Skeletal muscle tissue (tissue), 4 donors: Measurements from ENCODE around the gene WNT7B. TPM values are rescaled to one million over a fixed set of nuclear protein-coding genes. Genes with fewer than 3 reads are reported as not detected.

Experiments used
- H3K27ac ChIP-seq: one replicate; pipeline ENCODE4 v1.7.0; 2013; ENCODE audit warnings: mild to moderate bottlenecking, low read depth, low read length, inconsistent platforms
- H3K27me3 ChIP-seq, 3 donors: one replicate each; pipeline ENCODE4 v1.7.0; 2013; ENCODE audit warnings: low read length in 3 of 3; ENCODE audit not compliant: control insufficient read depth in 3 of 3, insufficient read depth in 3 of 3
- H3K36me3 ChIP-seq, 3 donors: one replicate each; pipeline ENCODE4 v1.7.0; 2013; ENCODE audit warnings: low read length in 3 of 3; ENCODE audit not compliant: control insufficient read depth in 3 of 3, insufficient read depth in 3 of 3
- H3K4me1 ChIP-seq, 3 donors: one replicate each; pipeline ENCODE4 v1.7.0; 2013; ENCODE audit warnings: low read length in 3 of 3, mild to moderate bottlenecking in 3 of 3; ENCODE audit not compliant: control insufficient read depth in 3 of 3, insufficient read depth in 3 of 3
- H3K4me3 ChIP-seq, 3 donors: one replicate each; pipeline ENCODE4 v1.7.0; 2013; ENCODE audit warnings: low read length in 3 of 3
- H3K9ac ChIP-seq, 3 donors: one replicate each; pipeline ENCODE4 v1.7.0; 2013; ENCODE audit warnings: low read length in 3 of 3, mild to moderate bottlenecking in 3 of 3, moderate library complexity in 2 of 3, low read depth in 1 of 3
- H3K9me3 ChIP-seq, 3 donors: one replicate each; pipeline ENCODE4 v1.7.0; 2013; ENCODE audit warnings: low read length in 3 of 3; ENCODE audit not compliant: control insufficient read depth in 3 of 3
- total RNA-seq: library from RNA; depleted of rRNA; stranded (reverse); fragments of >200 nt; gene quantifications from one replicate; pipeline ENCODE4 v1.2.3, GENCODE V29; 2014
- donor health status: Osteomylitis.

Gene WNT7B
- total RNA-seq, 1 donor from 2014 or later: not detected

GRCh38 chr22:45984316-45984916 is 7.5 kb upstream of the WNT7B start:
- peaks cover 0 to 7% (median 6%) of the 10 kb centered on the region in 3 donors for H3K9me3 ChIP-seq

GRCh38 chr22:45983797-45984196 is 6.8 kb upstream of the WNT7B start:
- H3K4me3 ChIP-seq: no peak overlapping the region
- peaks cover 8 to 26% (median 13%) of the 10 kb centered on the region in 3 donors for H3K27me3 ChIP-seq
- no peak overlapping the region for H3K27ac ChIP-seq
- H3K9ac ChIP-seq: no peak overlapping the region
- H3K4me1 ChIP-seq: peaks cover 4 to 6% (median 5%) of the 10 kb centered on the region in 3 donors
- H3K36me3 ChIP-seq: no peaks in the 10 kb centered on the region
- peaks cover 0 to 7% (median 6%) of the 10 kb centered on the region in 3 donors for H3K9me3 ChIP-seq

More at GRCh38 chr22:45984316-45984916, 7.5 kb upstream of the WNT7B start:
- H3K9ac ChIP-seq: no peak overlapping the region
- peaks cover 0 to under 1% (median 0%) of the 10 kb centered on the region in 3 donors for H3K4me1 ChIP-seq
- no peak overlapping the region for H3K27ac ChIP-seq
- H3K4me3 ChIP-seq: no peak overlapping the region
- no peaks in the 10 kb centered on the region for H3K36me3 ChIP-seq
- H3K27me3 ChIP-seq: peaks cover 2 to 21% (median 10%) of the 10 kb centered on the region in 3 donors

GRCh38 chr22:45980761-45981160 is 3.8 kb upstream of the WNT7B start:
- H3K9me3 ChIP-seq: peaks cover 0 to 6% (median 4%) of the 10 kb centered on the region in 3 donors
- no peak overlapping the region for H3K4me3 ChIP-seq
- no peaks in the 10 kb centered on the region for H3K36me3 ChIP-seq
- peaks cover 27 to 46% (median 28%) of the 10 kb centered on the region in 3 donors for H3K27me3 ChIP-seq
- no peak overlapping the region for H3K27ac ChIP-seq
- peaks cover 16 to 19% (median 17%) of the 10 kb centered on the region in 3 donors for H3K4me1 ChIP-seq
- no peak overlapping the region for H3K9ac ChIP-seq

DNA sequence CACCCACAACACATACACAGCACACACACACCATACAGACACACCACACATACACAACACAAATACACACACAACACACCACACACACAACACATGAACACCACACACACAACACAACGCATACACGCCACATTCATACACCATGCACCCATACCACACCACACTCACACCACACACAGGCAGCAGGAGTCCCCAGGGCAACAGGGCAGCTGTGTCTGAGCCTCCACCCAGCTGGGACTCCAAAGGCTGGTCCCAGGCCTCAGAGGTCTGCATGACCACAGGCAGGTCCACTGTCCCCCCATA is 3.3 kb upstream of the WNT7B start:
- peaks cover 16 to 23% (median 17%) of the 10 kb centered on the region in 3 donors for H3K4me1 ChIP-seq
- peaks cover 0 to 5% (median 0%) of the 10 kb centered on the region in 3 donors for H3K9me3 ChIP-seq
- H3K27me3 ChIP-seq: peaks cover 33 to 48% (median 33%) of the 10 kb centered on the region in 3 donors
- H3K27ac ChIP-seq: no peak overlapping the region
- H3K9ac ChIP-seq: no peak overlapping the region
- H3K36me3 ChIP-seq: no peaks in the 10 kb centered on the region
- H3K4me3 ChIP-seq: no peak overlapping the region

DNA sequence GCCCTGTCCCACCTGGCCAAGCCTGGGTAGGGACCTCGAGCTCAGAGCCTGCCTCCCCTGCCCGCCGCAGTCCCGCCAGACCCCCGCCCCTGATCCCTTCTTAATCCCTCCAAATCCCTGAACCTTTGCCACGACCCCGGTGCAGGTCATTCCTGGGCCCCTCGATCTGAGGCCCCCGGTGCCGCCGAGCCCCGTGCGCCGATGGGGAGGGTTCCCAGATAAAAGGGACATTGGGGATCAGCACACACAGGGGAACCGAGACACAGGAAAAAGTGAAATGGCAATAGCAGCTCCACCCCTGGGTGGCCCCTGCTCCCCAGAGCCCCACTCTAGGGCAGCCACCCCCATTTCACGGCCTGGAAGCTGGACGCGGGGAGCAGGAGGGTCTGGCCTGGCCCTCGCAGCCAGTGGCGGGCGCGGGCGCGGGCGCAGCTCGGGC is 1.3 kb upstream of the WNT7B start:
- H3K4me3 ChIP-seq: peak overlapping the region in 1 of 3 donors; percentile 49
- H3K36me3 ChIP-seq: no peaks in the 10 kb centered on the region
- peaks cover 16 to 23% (median 17%) of the 10 kb centered on the region in 3 donors for H3K4me1 ChIP-seq
- H3K9me3 ChIP-seq: no peaks in the 10 kb centered on the region
- H3K27me3 ChIP-seq: peaks cover 52 to 62% (median 52%) of the 10 kb centered on the region in 3 donors
- H3K27ac ChIP-seq: no peak overlapping the region
- H3K9ac ChIP-seq: no peak overlapping the region

DNA sequence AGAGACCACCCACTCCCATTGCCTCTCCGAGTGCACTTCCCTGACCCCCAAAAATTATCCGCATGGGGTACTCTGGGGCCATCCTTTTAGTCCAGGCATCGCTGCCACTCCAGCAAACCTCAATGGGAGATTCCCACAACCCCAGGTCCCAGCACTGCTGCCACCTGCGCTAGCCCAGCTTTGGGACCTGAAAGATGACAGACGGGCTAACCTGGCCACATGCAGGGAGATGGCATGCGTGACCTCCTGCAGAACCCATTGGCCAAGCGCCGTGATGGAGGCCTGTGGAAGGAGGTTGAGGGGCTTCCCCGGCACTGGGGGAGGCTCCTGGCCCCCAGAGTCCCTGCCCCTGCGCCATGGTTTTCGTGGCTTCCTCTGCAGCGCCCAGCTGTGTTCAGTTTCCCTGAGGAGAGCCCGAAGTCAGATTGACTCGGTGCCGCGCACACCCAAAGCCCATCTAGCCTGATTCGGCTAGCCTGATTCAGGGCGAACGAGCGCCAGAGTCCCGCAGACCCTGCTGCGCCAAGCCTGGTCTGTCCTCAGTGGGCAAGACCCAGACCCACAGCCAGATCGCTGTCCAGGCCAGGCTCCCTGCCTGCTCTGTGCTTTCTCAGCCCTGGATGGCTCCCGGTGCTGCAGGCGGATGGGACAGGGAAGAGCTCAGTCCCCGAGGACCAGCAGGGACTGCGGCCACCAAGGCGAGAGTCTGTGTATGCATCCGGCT is 751 bp upstream of the WNT7B start:
- Histone ChIP-seq H3K4me1 (peaks cover 16 to 23% (median 17%) of the 10 kb centered on the region in 3 donors), H3K9me3 (no peaks in the 10 kb centered on the region), H3K9ac (no peak overlapping the region), H3K36me3 (no peaks in the 10 kb centered on the region), H3K27me3 (peaks cover 58 to 68% (median 58%) of the 10 kb centered on the region in 3 donors), H3K27ac (no peak overlapping the region), H3K4me3 (no peak overlapping the region)

- Histone ChIP-seq H3K36me3 (no peaks in the 10 kb centered on the region), H3K4me3 (no peak overlapping the region), H3K4me1 (peaks cover 20 to 27% (median 21%) of the 10 kb centered on the region in 3 donors), H3K9me3 (no peaks in the 10 kb centered on the region), H3K27me3 (peaks cover 66 to 75% (median 69%) of the 10 kb centered on the region in 3 donors), H3K27ac (no peak overlapping the region), H3K9ac (no peak overlapping the region)
Observed at GRCh38 chr22:45976254-45977002, 534 bp downstream of the WNT7B start.

DNA sequence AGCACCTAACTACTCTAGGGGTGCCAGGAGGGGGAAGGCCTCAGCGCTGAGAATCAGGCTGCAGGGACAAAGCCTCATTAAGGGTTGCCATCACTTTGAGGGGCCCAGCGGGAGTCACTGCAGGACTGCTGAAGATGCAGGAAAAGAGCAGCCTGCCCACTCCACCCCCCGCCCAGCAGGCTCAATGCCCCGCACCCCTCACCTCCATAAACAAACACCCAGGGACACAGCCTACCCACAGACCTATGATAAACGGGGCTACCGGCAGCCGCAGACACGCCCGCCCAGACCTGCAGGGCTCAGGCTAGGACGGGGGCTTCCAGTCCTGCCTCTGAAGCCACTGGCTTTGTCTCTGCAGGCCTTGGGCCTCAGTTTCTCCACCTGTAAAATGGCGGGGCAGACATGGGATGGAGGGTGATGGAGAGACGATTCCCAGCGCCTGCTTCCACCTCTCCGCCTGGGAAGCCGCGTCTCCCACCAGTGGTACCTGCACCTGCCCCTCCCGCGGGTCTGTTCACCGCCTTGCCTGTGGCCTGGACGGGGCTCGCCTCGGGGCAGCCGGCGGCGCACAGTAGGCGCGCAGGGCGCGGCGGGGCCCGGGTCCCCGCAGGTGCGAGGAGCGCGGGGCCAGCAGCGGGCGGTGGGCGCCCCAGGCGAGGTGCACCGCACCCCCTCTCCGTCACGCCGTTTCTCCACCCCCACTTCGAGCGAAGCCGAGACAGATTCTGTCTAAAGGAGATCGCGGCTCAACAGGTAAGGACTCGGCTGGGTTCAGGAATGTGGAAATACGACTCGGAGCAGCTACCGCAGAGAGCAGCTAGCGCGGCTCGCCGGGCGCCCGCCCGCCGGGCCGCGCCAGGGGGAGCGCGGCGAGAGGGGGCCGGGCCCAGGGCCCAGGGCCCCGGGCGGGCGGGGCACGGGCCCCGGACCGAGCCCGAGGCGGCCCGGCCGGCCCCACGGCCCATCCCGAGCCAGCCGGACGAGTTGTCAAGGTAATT is 1.5 kb downstream of the WNT7B start:
- Histone ChIP-seq H3K27ac (no peak overlapping the region), H3K4me1 (peaks cover 22 to 29% (median 28%) of the 10 kb centered on the region in 3 donors), H3K9ac (no peak overlapping the region), H3K36me3 (no peaks in the 10 kb centered on the region), H3K4me3 (no peak overlapping the region), H3K27me3 (peaks cover 73 to 80% (median 79%) of the 10 kb centered on the region in 3 donors), H3K9me3 (no peaks in the 10 kb centered on the region)

DNA sequence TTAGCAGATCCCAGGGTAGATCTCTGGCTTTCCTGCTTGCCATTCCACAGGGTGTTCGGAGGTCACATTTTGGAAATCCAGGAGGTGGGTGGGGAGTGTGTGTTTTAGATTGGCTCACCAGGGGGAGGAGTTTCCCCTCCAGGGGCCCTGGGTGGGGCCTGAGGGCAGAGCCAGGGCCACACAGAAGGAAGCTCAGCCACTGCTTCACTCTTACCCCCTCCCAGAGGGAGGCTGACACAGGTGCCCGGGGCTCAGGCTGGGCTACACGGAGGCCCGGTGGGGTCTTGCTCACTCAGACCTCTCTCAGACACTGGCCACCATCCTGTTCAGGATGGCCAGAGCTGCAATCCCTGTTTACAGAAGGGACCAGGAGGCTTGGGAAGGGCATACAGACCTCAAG is 2.5 kb downstream of the WNT7B start:
- H3K36me3 ChIP-seq: no peaks in the 10 kb centered on the region
- no peaks in the 10 kb centered on the region for H3K9me3 ChIP-seq
- H3K9ac ChIP-seq: no peak overlapping the region
- H3K4me3 ChIP-seq: no peak overlapping the region
- no peak overlapping the region for H3K27ac ChIP-seq
- H3K27me3 ChIP-seq: peaks cover 74 to 89% (median 82%) of the 10 kb centered on the region in 3 donors
- H3K4me1 ChIP-seq: peaks cover 22 to 29% (median 28%) of the 10 kb centered on the region in 3 donors
